H1 (cell line): ENCODE data around the gene MAP2K5. TPM values are rescaled to one million over a fixed set of nuclear protein-coding genes. Genes with fewer than 3 reads are reported as not detected.

Experiments
- CTCF ChIA-PET: fragments of 300-600 bp; sonication (Branson Sonifier 250); formaldehyde crosslinking; loops from one replicate; lab custom pipeline; 2021; ENCODE audit not compliant: partially characterized antibody; lab: Charles Lee
- POLR2A ChIA-PET: fragments of 300-600 bp; sonication (Branson Sonifier 250); formaldehyde crosslinking; loops from one replicate; lab custom pipeline; 2021; ENCODE audit warnings: inconsistent platforms; ENCODE audit not compliant: partially characterized antibody; lab: Charles Lee
- DNase-seq, 2 experiments: peaks; one replicate each; pipeline versions ENCODE4 v3.0.0 to v3.0.0-alpha.2; 2010 to 2022; ENCODE audit warnings: low spot score in 2 of 2, low read depth in 1 of 2, mixed read lengths in 1 of 2
- FAIRE-seq: peaks from 2 replicates; lab custom pipeline; 2011; peaks lifted over from hg19 to GRCh38; lab: Jason Lieb, UNC
- H2AFZ ChIP-seq: 2 replicates; pipeline ENCODE4 v1.8.1; 2012; ENCODE audit warnings: low read length, inconsistent platforms
- H2AK5ac ChIP-seq: 2 replicates; pipeline ENCODE4 v1.6.1; 2013; ENCODE audit warnings: low read depth, low read length
- H2BK120ac ChIP-seq: replicated peaks from 2 replicates; pipeline ENCODE3; 2013; ENCODE audit warnings: low read depth, low read length, inconsistent platforms
- H2BK12ac ChIP-seq: 2 replicates; pipeline ENCODE4 v1.6.1; 2013; ENCODE audit warnings: low read depth, low read length
- H2BK15ac ChIP-seq: 2 replicates; pipeline ENCODE4 v1.6.1; 2013; ENCODE audit warnings: low read length
- H2BK20ac ChIP-seq: 2 replicates; pipeline ENCODE4 v1.6.1; 2013; ENCODE audit warnings: low read length
- H2BK5ac ChIP-seq: 2 replicates; pipeline ENCODE4 v1.6.1; 2013; ENCODE audit warnings: low read depth, low read length
- H3K14ac ChIP-seq: 2 replicates; pipeline ENCODE4 v1.6.1; 2013; ENCODE audit warnings: inconsistent platforms; ENCODE audit not compliant: insufficient read length
- H3K18ac ChIP-seq: 2 replicates; pipeline ENCODE4 v1.6.1; 2013; ENCODE audit warnings: low read length; ENCODE audit errors: extremely low read depth
- H3K23ac ChIP-seq: 2 replicates; pipeline ENCODE4 v1.6.1; 2013; ENCODE audit warnings: inconsistent platforms; ENCODE audit not compliant: insufficient read length
- H3K23me2 ChIP-seq: 2 replicates; pipeline ENCODE4 v1.6.1; 2013; ENCODE audit warnings: low read depth, low read length
- H3K27ac ChIP-seq: 2 replicates; pipeline ENCODE4 v1.6.1; 2011; ENCODE audit warnings: low read depth, low read length, inconsistent platforms
- H3K27me3 ChIP-seq, 4 experiments: replicated peaks in 1 of 4; 1 replicate in 1 of 4; 2 replicates in 3 of 4; pipeline versions ENCODE4 v1.6.1 to v1.8.1; 2011 to 2013; ENCODE audit warnings: low read length in 3 of 4, mild to moderate bottlenecking in 3 of 4, inconsistent platforms in 2 of 4, mixed read lengths in 2 of 4, moderate library complexity in 1 of 4; ENCODE audit not compliant: control insufficient read depth in 3 of 4, insufficient read depth in 3 of 4; ENCODE audit errors: extremely low read depth in 1 of 4
- H3K36me3 ChIP-seq, 4 experiments: 2 replicates each; pipeline versions ENCODE4 v1.6.1 to v1.8.1; 2011 to 2013; ENCODE audit warnings: mild to moderate bottlenecking in 4 of 4, low read length in 3 of 4, moderate library complexity in 2 of 4, control low read depth in 1 of 4, inconsistent platforms in 1 of 4; ENCODE audit not compliant: insufficient read depth in 4 of 4, control insufficient read depth in 2 of 4
- H3K4ac ChIP-seq: replicated peaks from 2 replicates; pipeline ENCODE3; 2013; ENCODE audit warnings: low read length, low read depth, mixed read lengths, inconsistent platforms; ENCODE audit not compliant: insufficient read length
- H3K4me1 ChIP-seq, 4 experiments: replicated peaks in 1 of 4; 1 replicate in 1 of 4; 2 replicates in 3 of 4; pipeline versions ENCODE4 v1.6.1 to v1.8.1; 2011 to 2013; ENCODE audit warnings: low read length in 3 of 4, inconsistent platforms in 2 of 4, mixed read lengths in 1 of 4; ENCODE audit not compliant: insufficient read depth in 4 of 4, control insufficient read depth in 3 of 4
- H3K4me2 ChIP-seq, 2 experiments: 2 replicates each; pipeline versions ENCODE4 v1.6.1 to v1.8.1; 2011 to 2013; ENCODE audit warnings: low read depth in 2 of 2, low read length in 2 of 2, control low read depth in 1 of 2, inconsistent platforms in 1 of 2, mild to moderate bottlenecking in 1 of 2; ENCODE audit not compliant: insufficient read depth in 1 of 2
- H3K4me3 ChIP-seq, 4 experiments: fragments of 200-600, 300-600 bp in 1 of 4; sonication (generic), shearing (Covaris generic), sonication (Bioruptor Twin) in 1 of 4; 2 replicates each; pipeline versions ENCODE4 v1.5.1 to v1.8.1; 2011 to 2016; ENCODE audit warnings: low read length in 4 of 4, low read depth in 3 of 4, control low read depth in 2 of 4, inconsistent platforms in 2 of 4, mild to moderate bottlenecking in 2 of 4, mixed read lengths in 1 of 4, moderate library complexity in 1 of 4; ENCODE audit not compliant: insufficient read depth in 2 of 4; ENCODE audit errors: extremely low read depth in 1 of 4
- H3K56ac ChIP-seq: replicated peaks from 2 replicates; pipeline ENCODE3; 2013; ENCODE audit warnings: low read depth, mild to moderate bottlenecking, mixed read lengths, low read length, inconsistent platforms; ENCODE audit not compliant: insufficient read length
- H3K79me1 ChIP-seq: 2 replicates; pipeline ENCODE4 v1.6.1; 2013; ENCODE audit warnings: low read depth, low read length, control low read depth
- H3K79me2 ChIP-seq, 2 experiments: 2 replicates each; pipeline versions ENCODE4 v1.6.1 to v1.8.1; 2012 to 2013; ENCODE audit warnings: low read length in 2 of 2, mild to moderate bottlenecking in 2 of 2, inconsistent platforms in 1 of 2; ENCODE audit not compliant: insufficient read depth in 2 of 2, control insufficient read depth in 1 of 2
- H3K9ac ChIP-seq, 4 experiments: replicated peaks in 1 of 4; 1 replicate in 1 of 4; 2 replicates in 3 of 4; pipeline versions ENCODE4 v1.6.1 to v1.8.1; 2011 to 2013; ENCODE audit warnings: low read depth in 3 of 4, low read length in 3 of 4, control low read depth in 2 of 4, mild to moderate bottlenecking in 2 of 4, moderate library complexity in 2 of 4, inconsistent platforms in 1 of 4; ENCODE audit errors: extremely low read depth in 1 of 4
- H3K9me3 ChIP-seq, 2 experiments: 2 replicates each; pipeline versions ENCODE4 v1.6.1 to v1.8.1; 2012 to 2013; ENCODE audit warnings: mild to moderate bottlenecking in 2 of 2, moderate library complexity in 2 of 2, control low read depth in 1 of 2, inconsistent platforms in 1 of 2, low read depth in 1 of 2, low read length in 1 of 2, mixed read lengths in 1 of 2; ENCODE audit not compliant: insufficient read depth in 2 of 2
- H4K20me1 ChIP-seq, 2 experiments: replicated peaks in 1 of 2; 2 replicates each; pipeline versions ENCODE3 to v1.8.1; 2011 to 2013; ENCODE audit warnings: inconsistent platforms in 2 of 2, low read length in 2 of 2, mild to moderate bottlenecking in 1 of 2; ENCODE audit not compliant: insufficient read depth in 2 of 2, control insufficient read depth in 1 of 2
- H4K5ac ChIP-seq: 2 replicates; pipeline ENCODE4 v1.6.1; 2013; ENCODE audit warnings: low read length, low read depth, mixed read lengths, inconsistent platforms; ENCODE audit not compliant: insufficient read length
- H4K8ac ChIP-seq: 2 replicates; pipeline ENCODE4 v1.8.0; 2013; ENCODE audit warnings: mild to moderate bottlenecking, moderate library complexity, low read length, inconsistent platforms; ENCODE audit not compliant: insufficient read depth; ENCODE audit errors: extremely low read depth
- H4K91ac ChIP-seq: replicated peaks from 2 replicates; pipeline ENCODE3; 2013; ENCODE audit warnings: low read length, mixed read lengths, inconsistent platforms; ENCODE audit not compliant: insufficient read length
- CBX5 ChIP-seq: fragments of 300-800, 300-1000 bp; sonication (generic); IDR thresholded peaks from 2 replicates; pipeline ENCODE4 v1.7.1; 2016; ENCODE audit warnings: antibody characterized with exemption, low read length, low read depth
- CEBPB ChIP-seq: IDR thresholded peaks from 2 replicates; pipeline ENCODE4 v1.6.1; 2012; ENCODE audit warnings: low read depth, low read length
- CHD1 ChIP-seq: IDR thresholded peaks from 2 replicates; pipeline ENCODE4 v1.6.1; 2012; ENCODE audit warnings: low read depth, low read length, improper control_type of control experiment
- CHD2 ChIP-seq: IDR thresholded peaks from 2 replicates; pipeline ENCODE4 v1.6.1; 2012; ENCODE audit warnings: low read length, improper control_type of control experiment
- CREB1 ChIP-seq: IDR thresholded peaks from 2 replicates; pipeline ENCODE4 v1.6.1; 2012; ENCODE audit warnings: inconsistent platforms
- MAFK ChIP-seq: IDR thresholded peaks from 2 replicates; pipeline ENCODE4 v1.6.1; 2012; ENCODE audit warnings: low read depth, mild to moderate bottlenecking, improper control_type of control experiment, low read length
- POLR2A ChIP-seq, 2 experiments: IDR thresholded peaks; 1 replicate in 1 of 2; 2 replicates in 1 of 2; pipeline ENCODE4 v1.6.1; 2011; ENCODE audit warnings: low read depth in 2 of 2, low read length in 2 of 2, mild to moderate bottlenecking in 2 of 2; ENCODE audit errors: control extremely low read depth in 1 of 2
- POLR2AphosphoS5 ChIP-seq: IDR thresholded peaks from 2 replicates; pipeline ENCODE4 v1.6.1; 2011; ENCODE audit warnings: low read depth, low read length
- SIX5 ChIP-seq: IDR thresholded peaks from 2 replicates; pipeline ENCODE4 v1.6.1; 2011; ENCODE audit warnings: mild to moderate bottlenecking, low read depth, low read length
- SP2 ChIP-seq: IDR thresholded peaks from 2 replicates; pipeline ENCODE4 v1.6.1; 2012; ENCODE audit warnings: mild to moderate bottlenecking, low read length, inconsistent platforms
- TAF1 ChIP-seq: IDR thresholded peaks from 2 replicates; pipeline ENCODE4 v1.6.1; 2011; ENCODE audit warnings: mild to moderate bottlenecking, low read depth, low read length
- WGBS, 2 experiments: shearing (Covaris generic) in 1 of 2; methylation state at CpG; one replicate each; pipeline versions ENCODE4 v1.1.6 to v1.1.7; 2013 to 2015; ENCODE audit warnings: low lambda C conversion rate in 2 of 2, mixed read lengths in 2 of 2, inconsistent platforms in 1 of 2, low coverage in 1 of 2, missing lambda C conversion rate in 1 of 2; ENCODE audit not compliant: insufficient replicate concordance in 2 of 2, insufficient coverage in 1 of 2, insufficient read length in 1 of 2; ENCODE audit errors: extremely low coverage in 1 of 2, missing lambda C conversion rate in 1 of 2; 5-methylcytosine and 5-hydroxymethylcytosine counted together
- polyA plus RNA-seq, 7 experiments: library from polyadenylated mRNA; depleted of rRNA in 3 of 7; stranded (reverse) in 5 of 7; unstranded in 2 of 7; fragments of >200 nt in 5 of 7; fragments of 200-250 nt in 2 of 7; gene quantifications; 1 replicate in 5 of 7; 2 replicates in 1 of 7; 4 replicates in 1 of 7; pipeline versions ENCODE4 v1.2.1 to v1.2.3, GENCODE V29; 2011 to 2013; ENCODE audit warnings: missing spikeins in 2 of 7, mixed read lengths in 2 of 7
- total RNA-seq: library from RNA; stranded (reverse); fragmentation: NEBNext Ultra II Directional; extraction: Animal tissue kit (Norgen Biotek cat#: 25700); gene quantifications from 2 replicates; pipeline ENCODE4 v1.2.1, GENCODE V29; 2021

Gene MAP2K5
- total and polyA plus RNA-seq, 2 of the 8 experiments (the other 6 are each of a cell fraction or from before 2014, with no cell fraction given): 4.4 to 15.8 TPM

DNA sequence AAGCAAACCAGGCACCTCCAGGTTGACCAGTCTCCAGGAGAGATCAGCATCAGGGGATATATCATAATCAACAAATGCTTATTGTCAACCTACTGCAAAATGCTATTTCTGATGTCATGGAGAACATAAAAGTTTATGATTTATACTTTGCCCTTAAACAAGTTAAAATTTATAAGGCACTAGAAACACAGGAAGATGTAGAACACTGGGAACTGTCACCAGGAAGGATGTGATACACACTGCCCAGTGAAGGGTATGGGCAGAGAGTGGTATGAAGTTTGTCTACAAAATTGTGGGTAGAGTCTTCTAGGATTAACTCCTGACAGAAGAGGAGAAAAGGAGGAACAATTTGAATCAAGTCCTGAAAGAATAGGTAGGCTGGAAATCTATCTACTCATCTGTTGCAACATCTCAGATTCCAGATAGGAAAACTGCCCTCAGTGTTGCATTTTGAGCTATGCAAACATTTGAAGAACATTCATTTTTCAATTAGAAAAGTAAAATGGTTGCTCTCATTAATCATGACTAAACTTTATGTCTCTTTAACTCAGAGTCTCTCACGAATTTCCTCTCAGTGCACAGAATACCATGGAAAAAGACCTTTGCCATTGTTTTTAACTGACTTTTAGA is 176.9 kb downstream of the MAP2K5 start:
- Histone ChIP-seq H3K18ac (no peak overlapping the region), H2BK20ac (no peak overlapping the region), H2BK12ac (no peak overlapping the region), H3K9ac (no peak overlapping the region), H3K23ac (no peak overlapping the region), H3K4me2 (no peak overlapping the region), H4K91ac (no peak overlapping the region), H2BK15ac (no peak overlapping the region), H2AK5ac (no peak overlapping the region), H3K56ac (no peak overlapping the region), H3K23me2 (no peaks in the 10 kb centered on the region; the same call in 1 of the 2 replicates), H2BK120ac (no peak overlapping the region), H3K9me3 (no peaks in the 10 kb centered on the region), H4K5ac (no peak overlapping the region), H3K4me1 (no peaks in the 10 kb centered on the region), H3K79me1 (no peaks in the 10 kb centered on the region), H3K4me3 (no peak overlapping the region), H3K27ac (no peak overlapping the region), H2AFZ (no peak overlapping the region), H2BK5ac (no peak overlapping the region), H4K20me1 (no peaks in the 10 kb centered on the region), H3K14ac (no peak overlapping the region), H3K36me3 (no peaks in the 10 kb centered on the region), H3K79me2 (no peaks in the 10 kb centered on the region), H3K27me3 (no peaks in the 10 kb centered on the region), H4K8ac (no peak overlapping the region), H3K4ac (no peak overlapping the region)
- FAIRE-seq (no peak), DNase-seq (no peak)
- 84% methylated on average over 1 of the region's 1 CpG; no CpG with 5 or more reads in 1 of the 2 experiments for WGBS, 2 experiments
- TF ChIP-seq POLR2A (IDR thresholded peaks at IDR 0.05; ENCODE audit: control extremely low read depth in 1 of 2, low read depth in 2 of 2, low read length in 2 of 2) (no peak), SP2 (no peak), SIX5 (no peak), POLR2AphosphoS5 (no peak), TAF1 (no peak), CREB1 (no peak), CHD1 (no peak), MAFK (no peak), CBX5 (no peak), CEBPB (no peak), CHD2 (no peak)
- ChIA-PET CTCF (no interaction called here), POLR2A (no interaction called here)
